ENCODE measurements around the gene MAD1L1.
"Not testable (repeated sequence)": the region's sequence is repeated elsewhere in the genome, so short reads cannot be mapped to it uniquely, and the experiment has no call there.

Gene MAD1L1

DNA sequence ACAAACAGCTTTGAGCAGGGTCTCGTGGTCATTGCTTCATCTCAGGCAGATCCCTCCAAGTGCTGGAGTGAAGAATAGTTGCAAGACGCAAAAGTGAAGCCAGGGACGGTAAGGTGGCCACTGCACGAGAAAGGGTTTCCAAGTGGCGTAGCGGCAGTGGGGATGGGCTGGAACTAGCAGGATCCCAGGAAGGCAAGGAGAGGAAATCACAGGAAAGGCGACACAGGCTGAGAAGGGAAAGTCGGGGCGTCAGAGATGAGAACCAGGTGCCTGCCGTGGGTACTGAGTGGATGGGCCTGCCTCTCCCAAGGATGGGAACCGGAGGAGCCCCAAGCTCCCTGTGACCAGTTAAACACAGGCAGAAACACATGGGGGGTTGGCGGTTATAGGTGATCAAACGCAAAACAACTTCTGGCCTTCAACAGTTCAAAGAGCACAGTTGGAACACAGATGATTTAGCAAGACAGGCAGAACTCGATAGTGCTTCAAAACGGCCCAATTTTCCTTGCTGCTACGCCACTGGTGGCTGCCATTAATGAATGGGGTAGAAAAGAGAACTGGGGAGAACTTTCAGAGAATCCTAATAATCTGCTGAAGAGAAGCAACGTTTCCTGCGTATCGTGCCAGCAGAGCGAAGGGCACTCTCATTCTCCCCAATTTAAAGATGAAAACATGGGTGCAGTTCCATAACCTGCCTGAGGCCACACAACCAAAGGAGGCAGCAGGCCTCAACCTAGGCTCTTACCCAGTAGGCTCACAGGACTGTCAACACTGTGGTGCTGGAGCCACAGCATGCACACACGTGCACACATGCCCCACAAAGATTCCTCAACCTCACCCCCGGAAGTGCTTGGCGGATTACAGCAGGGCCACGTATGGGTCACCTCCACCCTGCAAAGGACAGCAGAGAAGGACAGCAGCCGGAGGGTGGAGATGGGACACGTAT lies 61.9 kb downstream of the MAD1L1 start:
- no peak for DNase-seq

DNA sequence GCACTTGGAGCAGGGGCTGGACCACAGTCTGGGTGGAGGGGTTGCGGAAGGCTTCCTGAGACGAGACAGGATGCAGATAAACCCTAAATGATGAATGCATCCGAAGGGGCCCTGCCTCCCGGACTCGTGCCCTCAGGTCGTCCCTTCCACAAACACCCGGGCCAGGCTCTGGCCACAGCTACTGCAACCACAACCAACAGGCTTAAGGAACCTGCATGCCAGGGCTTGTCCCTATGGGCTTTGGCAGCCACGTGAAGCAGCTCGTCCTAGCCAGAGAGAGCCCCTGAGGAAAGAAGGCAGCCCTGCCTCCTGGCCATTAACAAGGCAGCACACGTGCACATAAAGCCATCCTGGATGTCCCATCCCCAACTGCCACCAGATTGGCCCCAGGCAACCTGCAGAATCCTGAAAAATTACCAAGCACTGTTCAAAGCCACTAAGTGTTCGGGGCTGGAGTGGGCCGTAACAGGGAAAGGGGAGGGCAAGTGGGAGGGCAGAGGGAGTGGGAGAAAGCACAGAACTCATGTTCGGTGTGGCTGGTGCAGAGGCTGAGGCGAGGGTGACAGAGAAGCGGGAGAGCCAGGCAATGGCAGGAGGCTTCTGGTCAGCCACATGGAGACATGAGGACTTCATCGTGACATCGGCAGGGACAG lies 62.7 kb downstream of the MAD1L1 start:
- no peak for DNase-seq

DNA sequence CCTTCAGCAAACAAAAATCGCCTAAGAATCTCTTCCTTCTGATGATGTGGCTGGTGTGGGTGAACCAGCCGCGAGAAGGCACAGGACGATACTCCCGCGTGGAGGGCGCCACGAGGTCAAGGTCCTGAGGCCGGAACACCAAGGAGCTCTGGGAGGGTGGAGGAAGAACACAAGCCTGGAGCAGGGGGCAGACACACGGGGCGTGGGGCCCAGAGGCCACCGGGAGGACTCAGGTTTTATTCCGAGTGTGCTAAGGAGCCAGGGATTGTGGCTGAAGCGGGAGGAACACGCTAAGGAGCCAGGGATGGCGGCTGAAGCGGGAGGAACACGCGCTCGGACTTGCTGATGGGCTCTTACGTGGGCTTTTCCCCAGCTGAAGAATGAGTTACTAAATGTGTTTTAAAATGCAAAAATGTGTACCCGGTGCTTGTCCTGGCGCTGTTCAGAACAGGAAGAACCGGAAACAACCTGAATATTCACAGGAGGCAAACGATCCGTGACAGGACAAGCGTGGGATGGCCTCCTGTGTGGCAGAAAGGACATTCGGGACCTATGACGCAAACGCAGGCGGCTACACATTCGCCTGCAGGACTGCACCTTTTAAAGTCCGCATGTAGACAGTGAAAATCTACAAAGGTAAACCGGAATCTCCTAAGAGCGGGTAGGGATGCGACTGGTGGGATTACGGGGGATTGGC lies 64.0 kb downstream of the MAD1L1 start:
- DNase-seq = no peak

DNA sequence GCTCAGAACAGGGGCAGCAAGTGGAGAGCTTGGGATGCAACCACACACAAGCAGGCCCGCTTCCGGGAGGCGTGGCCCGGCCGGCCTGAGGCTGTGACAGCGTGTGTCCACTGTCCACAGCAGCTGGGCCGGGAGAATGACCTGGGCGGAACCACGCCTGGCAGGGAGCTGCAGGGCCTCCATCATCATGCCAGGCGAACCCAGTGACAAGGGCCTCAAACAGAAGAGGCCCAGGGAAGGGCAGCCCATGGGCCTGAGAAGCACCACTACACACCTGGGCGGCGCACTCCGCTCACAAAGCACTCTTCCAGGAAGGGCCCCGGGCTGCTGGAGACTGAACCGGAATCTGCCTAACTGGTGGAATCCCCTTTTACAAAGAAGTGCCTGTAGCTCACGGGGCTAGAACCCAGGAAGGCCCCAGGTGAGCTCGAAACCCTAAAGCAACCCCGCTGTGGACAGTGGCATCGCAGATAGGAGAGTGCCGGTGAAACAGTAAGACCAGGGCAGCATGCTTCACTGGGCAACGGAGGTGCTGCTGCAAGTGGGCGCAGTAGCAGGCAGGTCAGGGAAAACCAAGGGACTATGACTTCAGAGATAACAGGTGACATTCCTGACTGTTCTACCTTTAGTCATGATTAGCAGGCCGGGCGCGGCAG lies 66.0 kb downstream of the MAD1L1 start:
- DNase-seq = no peak

DNA sequence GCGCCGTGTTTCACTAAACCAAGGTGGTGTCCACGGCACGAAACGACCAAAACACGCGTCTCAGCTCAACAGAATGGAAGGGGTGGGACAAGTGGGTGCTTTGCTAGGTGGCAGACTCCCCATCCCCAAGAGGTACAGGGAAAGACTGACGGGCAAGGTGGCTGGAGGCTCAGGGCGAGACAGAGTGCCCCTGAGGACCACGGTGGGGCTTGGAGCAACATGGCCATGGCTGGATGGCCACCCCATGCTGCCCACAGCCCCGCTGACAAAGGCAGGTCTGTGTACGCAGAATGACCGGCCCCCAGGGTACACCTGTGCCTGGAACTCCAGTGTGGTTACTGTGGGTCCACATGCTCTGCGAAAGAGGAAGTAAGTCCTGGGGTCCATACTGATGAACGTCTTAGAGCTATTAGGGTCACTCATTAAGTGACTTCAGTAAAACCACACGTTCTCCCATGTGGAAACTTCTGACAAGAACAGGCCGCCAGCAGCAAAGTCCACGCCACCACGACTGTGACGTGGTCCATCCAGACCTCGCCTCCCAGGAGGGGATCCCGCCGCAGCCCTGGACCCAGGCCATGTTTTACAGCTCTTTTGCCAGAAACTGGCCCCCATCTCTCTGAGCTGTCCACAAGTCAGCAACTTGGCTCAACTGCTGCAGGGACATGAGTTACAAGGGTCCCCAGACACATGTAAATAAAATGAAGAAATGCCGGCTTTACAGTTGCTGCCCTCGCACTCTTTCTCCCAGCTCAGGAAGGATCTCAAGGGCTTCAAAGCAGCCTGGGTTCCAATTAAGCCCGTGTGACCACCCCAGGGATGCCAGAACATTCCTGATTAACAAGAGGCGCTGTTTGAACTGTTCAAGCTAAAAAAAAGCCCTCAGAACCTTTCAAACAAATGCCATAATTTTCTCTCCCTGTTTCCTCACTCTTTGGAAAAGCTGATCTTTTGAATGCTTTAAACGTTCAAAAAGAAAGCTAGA lies 66.8 kb downstream of the MAD1L1 start:
- DNase-seq = no peak

DNA sequence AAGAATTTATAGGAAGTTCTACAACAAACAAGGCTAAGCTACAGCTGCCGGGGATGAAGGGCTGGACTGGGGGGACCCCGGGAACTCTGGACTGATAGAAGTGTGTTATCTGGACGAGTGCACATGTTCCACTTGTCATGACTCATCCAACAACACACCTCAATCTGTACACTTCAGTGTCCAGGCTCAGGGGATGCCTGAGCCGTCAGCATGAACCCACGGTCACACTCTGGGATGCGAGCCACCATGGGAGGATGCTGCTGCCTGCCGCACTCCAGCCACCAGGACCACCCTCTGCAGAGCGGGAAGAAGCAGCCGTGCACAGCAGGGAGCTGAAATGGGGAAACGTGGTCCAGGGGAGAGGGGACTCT lies 67.5 kb downstream of the MAD1L1 start:
- DNase-seq = no peak

DNA sequence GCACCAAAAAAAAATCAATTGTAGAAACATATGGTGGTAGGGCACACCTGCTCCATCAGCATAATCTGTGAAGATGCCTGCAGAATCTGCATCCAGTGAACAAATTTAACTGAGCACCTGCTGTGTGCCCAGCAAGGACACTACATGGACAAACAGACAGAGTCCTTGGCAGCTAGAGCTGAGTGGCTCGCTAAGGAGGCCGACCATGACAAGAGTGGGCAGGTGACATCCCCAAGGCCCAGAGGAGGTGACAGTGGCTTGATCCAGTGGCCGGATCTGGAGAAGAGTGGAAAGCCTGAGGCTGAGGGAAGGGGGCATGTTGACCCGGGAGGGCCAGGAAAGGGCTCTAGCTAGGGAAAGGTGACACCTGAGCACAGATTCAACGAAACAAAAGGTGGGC lies 68.1 kb downstream of the MAD1L1 start:
- DNase-seq = no peak

DNA sequence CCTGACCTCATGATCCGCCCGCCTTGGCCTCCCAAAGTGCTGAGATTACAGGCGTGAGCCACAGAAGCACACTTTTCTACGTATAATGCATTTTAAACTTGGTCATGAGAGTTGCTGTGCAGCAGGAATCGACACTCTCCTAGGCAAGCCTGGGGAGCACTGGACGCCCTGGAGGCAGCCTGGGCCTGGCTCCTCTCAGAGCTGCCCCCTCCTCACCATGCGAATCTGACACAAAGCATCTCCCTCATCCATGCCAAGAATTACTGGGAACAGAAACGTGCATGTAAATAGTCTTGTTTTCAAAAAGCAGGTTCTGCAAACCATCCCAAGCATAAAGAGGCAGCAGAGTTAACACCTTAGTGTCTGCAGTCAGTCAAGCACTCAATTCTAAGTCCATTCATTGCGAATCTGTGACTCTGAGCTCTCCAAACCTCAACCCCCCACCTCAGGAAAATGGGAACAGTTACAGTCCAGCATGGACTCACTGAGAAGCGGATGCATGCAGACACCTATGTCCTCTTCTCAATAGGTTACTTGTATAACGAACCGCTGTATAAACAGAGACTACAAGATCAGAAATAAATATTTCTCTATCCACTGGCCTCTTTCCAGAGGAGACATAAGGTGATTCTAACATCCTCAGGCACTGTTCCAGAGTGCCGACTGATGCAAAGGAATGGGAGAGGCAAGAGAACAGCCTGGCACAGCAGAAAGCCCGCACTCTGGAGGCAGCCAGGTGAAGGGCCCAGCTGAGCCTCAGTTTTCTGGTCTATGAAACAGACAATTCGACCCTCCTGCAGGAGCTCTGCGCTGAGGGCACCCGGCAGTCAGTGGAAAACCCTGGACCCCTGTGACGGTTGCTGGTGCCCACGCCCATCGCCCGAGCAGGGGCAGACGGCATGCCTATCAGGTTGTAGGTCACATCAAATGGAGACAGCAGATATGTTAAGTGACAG lies 68.9 kb downstream of the MAD1L1 start:
- no peak for DNase-seq

DNA sequence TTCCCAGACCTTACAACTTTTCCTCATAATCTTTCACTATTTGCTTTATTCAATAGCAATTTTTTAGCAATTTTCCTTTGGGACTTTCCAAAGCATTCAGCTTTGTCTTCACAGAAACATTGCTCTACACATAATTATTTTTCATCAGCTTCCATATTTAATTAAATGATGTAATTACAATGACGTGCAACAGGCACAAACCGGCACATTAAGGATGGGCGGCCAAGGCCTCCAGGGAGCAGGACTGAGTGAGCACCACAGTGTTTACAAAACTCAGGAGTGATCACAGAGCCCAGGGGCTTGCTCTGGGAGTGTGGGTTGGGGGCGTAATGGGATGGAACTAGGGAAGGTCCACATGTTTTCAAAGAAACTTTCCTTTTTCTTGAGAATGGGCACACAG lies 69.8 kb downstream of the MAD1L1 start:
- no peak for DNase-seq

DNA sequence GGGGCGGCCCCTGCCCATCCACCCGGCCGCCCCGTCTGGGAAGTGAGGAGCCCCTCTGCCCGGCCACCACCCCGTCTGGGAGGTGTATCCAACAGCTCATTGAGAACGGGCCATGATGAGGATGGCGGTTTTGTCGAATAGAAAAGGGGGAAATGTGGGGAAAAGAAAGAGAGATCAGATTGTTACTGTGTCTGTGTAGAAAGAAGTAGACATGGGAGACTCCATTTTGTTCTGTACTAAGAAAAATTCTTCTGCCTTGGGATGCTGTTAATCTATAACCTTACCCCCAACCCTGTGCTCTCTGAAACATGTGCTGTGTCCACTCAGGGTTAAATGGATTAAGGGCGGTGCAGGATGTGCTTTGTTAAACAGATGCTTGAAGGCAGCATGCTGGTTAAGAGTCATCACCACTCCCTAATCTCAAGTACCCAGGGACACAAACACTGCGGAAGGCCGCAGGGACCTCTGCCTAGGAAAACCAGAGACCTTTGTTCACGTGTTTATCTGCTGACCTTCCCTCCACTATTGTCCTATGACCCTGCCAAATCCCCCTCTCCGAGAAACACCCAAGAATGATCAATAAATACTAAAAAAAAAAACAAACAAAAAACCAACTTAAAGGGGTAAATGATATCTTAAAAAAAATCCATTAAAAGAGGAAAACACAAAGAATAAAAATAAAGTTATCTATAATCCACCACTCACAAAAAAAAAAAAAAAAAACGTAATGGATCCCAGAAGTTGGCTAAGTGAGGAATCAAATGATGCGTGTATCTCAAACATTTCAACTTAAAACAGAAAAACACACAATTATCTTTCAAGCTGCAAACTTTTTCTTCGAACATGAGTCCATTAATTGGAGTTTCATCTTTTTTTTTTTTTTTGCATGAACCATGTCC lies 70.5 kb downstream of the MAD1L1 start:
- not testable (repeated sequence) for DNase-seq

DNA sequence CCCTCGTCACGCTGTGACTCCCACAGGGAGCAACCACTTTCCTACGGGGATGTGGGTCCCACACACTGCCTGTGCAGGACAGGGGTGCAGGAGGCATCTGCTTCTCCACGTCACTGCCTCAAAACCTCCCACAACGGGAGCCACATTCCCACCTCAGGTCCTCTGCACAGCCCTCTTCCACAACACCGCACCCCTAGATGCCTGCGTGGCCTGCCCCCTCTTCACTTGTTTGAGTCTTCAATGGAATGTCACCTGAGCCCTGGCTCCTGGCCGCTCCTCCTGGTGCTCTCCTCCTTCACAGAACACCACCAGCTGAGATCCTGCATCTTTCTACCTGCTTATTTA lies 73.6 kb downstream of the MAD1L1 start:
- DNase-seq = no peak

DNA sequence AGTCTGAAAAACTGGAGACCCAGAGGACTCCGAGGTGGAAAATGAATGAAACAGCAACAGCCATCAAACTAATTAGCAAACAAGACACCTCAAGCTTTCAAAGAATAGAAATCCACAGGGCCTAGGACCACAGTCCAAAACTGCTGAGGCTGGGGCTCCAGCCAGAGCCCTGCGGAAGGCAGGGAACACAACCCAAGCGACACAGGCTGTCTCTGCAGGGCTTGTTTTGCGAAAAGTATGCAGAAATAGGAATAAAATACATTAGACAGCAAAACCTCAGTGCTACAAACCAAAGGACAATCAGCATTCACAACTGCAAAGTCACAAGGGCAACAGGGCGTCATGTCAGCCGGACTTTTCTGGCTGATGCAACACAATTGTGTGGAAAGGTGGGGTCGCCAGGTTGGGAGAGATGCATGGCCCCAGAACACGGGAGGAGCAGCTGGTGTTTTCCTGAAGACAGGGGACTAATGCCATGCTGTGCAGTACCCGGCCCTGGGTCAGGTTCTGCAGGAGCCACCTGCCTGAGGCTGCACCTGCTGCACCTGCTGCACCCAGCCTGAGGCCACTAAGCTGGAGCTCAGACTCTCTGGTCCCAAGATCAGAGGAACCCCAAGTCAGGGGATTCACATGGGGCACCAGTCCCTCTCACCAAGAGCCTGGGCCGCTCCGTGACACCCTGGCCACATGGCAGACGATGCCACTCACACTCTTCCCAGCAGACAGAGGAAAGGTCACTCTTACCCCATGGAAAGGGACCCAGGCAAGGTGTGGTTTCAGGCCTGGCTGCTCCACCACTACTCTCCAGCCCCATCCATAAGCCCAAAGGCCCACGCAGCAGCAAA lies 74.2 kb downstream of the MAD1L1 start:
- DNase-seq = no peak

DNA sequence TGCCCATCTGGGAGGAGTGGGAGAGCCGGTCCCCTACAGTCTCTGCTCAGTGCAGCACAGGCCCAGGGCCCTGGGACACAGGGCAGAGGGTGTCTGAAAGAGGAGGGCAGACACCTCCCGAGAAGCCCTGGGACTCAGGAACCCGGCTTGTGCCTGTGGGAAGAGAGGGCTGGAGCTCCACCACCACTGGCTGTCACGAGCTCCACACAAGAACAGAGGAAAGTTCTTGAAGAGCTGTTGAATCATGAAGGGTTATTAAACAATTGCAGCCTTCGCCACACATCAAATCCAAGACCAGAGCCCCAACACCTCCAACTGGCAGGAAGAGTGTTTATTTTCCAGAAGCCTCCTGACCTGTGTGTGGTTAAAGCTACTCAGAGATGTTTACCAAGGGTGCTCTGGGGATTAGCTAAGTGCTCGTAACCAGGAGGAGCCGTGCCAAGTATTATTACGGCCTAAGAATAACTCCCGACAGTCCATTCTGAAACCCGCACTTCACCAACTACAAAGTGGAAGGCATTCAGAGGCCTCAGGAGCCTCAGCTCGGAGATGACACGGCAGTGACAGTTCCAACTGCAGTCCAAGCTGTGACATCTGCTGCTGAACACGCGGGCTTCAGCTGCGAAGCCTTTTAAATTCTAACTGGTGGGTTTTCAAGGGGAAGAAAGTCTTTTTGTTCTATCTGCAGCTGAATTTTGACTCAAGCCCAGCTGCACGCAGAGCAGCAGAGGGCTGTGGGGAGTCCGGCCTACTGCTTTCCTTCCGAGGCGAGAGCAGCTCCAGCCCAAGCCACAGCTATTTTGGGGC lies 75.1 kb downstream of the MAD1L1 start:
- DNase-seq = no peak

DNA sequence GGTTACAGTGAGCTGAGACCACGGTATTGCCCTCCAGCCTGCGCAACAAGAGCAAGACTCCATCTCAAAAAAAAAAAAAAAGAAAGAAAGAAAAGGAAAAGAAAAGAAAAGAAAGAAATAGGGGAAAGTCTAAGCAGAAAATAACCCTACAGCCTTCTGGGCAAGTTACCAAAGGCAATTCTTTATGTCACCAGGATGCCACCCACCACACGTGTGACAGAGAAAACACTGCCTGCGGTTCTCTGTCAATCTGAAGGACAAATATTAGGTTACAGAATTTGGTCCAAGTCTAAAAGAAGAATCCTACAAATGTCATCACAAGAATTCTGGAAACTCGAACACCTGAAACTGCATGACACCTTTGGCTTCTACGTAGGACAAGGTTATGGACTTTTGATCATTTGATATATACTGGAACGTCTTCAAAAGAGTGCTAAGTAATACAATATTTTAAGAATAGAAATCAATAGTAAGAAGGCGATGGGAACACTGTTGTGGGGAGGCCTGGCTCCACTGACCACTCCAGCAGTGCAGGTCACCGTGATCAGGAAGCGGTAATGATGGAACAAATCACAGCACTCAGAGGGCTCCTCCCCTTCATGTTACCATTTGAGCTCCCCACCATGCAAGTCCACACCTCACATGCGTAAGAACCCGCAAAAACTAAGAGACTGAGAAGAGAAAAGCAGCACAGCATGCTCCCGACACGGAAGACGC lies 75.8 kb downstream of the MAD1L1 start:
- DNase-seq = no peak

DNA sequence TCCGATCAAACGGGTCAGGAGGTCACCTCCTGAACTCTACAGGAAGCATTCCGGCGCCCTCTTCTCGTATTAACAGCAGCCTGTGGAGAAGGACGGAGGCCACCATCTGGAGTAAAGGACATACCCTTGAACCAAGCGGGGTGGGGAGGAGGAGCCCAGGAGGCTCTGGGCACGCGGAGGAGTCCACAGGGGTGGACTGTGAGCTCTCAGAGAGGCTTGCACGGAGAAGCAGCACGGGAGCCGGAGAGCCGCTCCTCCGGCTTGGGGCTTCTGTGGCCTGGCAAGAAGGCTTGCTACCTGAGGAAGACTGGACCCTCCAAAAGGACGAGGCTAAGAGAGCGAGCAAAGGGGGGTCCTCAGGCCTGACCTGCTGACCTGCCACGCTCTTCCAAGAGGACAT lies 77.9 kb downstream of the MAD1L1 start:
- DNase-seq = no peak

DNA sequence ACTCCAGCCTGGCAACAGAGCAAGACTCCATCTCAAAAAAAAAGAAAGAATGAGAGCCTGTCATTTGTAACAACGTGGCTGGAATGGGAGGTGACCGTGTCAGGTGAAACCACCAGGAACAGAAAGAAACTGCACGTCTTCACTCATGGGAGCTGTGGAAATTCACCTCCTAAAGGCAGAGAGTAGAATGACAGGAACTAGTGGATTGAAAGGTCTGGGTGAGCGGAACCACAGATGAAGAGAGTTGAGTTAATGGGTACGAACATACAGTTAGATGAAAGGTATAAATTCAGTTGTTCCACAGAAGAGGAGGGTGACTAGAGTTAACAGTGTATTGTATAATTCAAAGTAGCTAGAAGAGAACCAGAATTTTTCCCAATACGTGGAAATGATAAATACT lies 78.6 kb downstream of the MAD1L1 start:
- no peak for DNase-seq

DNA sequence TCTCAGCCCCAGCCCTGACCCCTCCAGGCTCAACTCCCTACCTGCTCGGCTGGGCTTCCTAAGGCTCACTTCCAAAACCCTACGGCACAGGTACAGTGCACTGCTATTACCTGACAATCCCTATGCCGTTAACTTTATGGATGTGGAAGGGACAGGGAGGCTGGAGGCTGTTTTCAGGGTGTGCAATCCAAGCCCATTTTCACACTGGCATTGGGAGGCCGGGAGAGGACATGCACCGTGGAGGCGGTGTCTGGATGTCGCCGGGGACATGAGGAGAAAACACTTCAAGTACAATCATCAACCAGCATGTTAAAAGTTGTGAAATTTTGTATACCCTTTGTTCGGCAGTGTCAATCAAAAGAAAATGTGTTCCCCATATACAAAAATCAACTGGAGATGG lies 80.1 kb downstream of the MAD1L1 start:
- no peak for DNase-seq
